Epithelial cell of esophagus (primary cell): ENCODE results near the gene DCN.

Source experiments
- DNase-seq: peaks from one replicate; pipeline ENCODE4 v3.0.0; 2010; ENCODE audit warnings: low read depth
- H3K4me3 ChIP-seq: 2 replicates; pipeline ENCODE4 v1.5.1; 2011; ENCODE audit warnings: mild to moderate bottlenecking, low read length, control low read depth
- TF ChIP-seq, protein P1 (sequence below): IDR thresholded peaks from 2 replicates; pipeline ENCODE4 v1.5.1; 2011; ENCODE audit warnings: low read depth, mild to moderate bottlenecking, low read length, control low read depth, inconsistent platforms; ENCODE audit not compliant: insufficient read depth; ENCODE audit errors: missing control alignments

The DCN gene

DNA sequence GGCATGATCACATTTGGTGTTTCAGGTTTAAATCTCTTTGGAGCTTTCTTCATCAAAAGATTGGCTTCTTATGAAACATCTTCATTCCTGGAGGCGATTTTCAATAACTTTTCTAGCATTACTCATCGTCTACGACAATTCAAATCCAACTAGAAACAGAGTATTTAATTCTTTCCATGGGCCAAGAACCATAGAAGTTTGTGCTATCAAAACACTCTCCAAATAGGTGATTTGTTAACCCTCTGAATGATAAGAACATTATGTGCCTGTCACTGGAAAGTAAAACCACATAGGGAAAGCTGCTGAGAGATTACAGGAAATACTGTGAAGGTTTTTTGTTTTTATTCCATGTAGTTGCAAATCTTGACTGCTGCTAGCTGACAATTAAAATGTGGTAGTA lies 6.9 kb upstream of the DCN start:
- TF ChIP-seq, protein P1, sequence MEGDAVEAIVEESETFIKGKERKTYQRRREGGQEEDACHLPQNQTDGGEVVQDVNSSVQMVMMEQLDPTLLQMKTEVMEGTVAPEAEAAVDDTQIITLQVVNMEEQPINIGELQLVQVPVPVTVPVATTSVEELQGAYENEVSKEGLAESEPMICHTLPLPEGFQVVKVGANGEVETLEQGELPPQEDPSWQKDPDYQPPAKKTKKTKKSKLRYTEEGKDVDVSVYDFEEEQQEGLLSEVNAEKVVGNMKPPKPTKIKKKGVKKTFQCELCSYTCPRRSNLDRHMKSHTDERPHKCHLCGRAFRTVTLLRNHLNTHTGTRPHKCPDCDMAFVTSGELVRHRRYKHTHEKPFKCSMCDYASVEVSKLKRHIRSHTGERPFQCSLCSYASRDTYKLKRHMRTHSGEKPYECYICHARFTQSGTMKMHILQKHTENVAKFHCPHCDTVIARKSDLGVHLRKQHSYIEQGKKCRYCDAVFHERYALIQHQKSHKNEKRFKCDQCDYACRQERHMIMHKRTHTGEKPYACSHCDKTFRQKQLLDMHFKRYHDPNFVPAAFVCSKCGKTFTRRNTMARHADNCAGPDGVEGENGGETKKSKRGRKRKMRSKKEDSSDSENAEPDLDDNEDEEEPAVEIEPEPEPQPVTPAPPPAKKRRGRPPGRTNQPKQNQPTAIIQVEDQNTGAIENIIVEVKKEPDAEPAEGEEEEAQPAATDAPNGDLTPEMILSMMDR: no peak
- no peak overlapping the region for H3K4me3 ChIP-seq
- DNase-seq: peak; percentile 48

DNA sequence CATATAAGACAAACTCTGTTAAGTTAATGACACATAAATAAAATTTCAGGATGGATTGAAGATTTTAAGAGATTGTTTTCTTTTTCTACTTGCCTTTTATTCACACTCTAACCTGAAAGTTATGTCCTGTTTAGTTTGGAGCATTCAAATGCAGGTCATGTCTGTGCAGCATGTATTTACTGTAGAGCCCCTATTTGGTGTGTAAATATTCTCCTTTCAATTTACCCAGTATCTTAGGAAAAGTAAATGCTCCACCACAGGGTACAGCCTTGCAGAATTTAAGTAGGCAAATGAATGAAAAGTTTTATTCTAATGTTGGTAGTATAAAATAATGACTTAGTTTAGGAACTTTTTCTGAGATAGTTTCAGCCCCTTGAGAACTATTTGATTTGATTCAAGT lies 6.2 kb upstream of the DCN start:
- H3K4me3 ChIP-seq: no peak overlapping the region
- TF ChIP-seq, protein P1: no peak
- DNase-seq: no peak

DNA sequence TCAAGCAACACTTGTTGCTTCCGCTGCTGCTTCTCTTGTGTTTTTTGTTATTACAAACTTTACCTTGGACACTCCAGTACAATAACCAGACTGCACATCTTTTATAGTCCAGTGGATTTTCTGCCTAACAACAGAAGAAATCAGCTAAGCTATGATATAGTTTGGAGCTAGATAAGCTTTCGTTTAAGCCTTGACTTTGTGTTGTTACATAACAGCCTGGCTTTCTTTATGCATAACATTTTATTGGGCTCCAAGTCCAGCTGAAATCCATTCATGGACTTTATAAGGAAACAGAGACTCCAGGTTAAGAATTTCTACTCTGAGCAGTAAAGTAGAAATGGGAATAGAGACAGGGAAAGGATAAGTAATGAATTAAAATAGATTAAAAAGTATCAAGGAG lies 3.5 kb upstream of the DCN start:
- no peak overlapping the region for H3K4me3 ChIP-seq
- DNase-seq: no peak
- TF ChIP-seq, protein P1: no peak

DNA sequence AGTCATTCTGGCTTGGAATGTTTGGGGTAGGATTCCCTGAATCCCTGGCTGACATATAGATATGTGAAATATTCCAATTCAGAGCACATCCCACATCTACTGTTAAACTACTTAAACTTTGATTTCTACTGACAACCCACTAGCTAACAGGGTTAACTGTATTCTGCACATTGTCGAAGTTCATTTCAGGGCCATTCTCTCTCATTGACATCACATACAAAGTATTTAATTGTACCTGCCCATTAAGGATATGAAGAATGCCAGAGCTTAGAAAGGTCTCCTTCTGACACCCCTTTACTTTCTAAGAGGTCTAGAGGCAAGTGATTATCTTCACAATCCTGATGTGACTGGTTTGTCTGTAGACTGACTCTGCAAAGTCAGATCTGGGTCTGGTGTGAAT lies 2.8 kb upstream of the DCN start:
- TF ChIP-seq, protein P1: no peak
- no peak overlapping the region for H3K4me3 ChIP-seq
- DNase-seq: no peak

DNA sequence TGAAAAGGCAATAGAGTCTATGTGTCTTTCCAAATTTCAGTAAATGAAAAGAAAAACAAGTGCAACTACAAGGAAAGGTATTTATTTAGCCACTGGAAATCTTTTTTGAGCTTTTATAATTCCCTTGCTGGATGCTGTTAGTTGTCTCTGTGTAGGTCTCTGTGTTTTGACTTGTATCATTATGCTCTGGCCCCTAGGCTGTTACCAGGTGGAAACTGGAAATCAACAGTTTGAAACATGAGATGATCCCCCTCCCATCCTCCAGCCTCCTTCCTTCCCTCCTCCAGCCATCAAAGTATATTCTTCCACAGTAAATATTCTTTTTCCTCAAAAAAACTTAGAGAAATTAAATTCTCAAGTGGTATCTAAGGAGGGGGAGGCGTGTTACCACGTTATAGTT lies 934 bp upstream of the DCN start:
- no peak overlapping the region for H3K4me3 ChIP-seq
- TF ChIP-seq, protein P1: no peak
- no peak for DNase-seq

DNA sequence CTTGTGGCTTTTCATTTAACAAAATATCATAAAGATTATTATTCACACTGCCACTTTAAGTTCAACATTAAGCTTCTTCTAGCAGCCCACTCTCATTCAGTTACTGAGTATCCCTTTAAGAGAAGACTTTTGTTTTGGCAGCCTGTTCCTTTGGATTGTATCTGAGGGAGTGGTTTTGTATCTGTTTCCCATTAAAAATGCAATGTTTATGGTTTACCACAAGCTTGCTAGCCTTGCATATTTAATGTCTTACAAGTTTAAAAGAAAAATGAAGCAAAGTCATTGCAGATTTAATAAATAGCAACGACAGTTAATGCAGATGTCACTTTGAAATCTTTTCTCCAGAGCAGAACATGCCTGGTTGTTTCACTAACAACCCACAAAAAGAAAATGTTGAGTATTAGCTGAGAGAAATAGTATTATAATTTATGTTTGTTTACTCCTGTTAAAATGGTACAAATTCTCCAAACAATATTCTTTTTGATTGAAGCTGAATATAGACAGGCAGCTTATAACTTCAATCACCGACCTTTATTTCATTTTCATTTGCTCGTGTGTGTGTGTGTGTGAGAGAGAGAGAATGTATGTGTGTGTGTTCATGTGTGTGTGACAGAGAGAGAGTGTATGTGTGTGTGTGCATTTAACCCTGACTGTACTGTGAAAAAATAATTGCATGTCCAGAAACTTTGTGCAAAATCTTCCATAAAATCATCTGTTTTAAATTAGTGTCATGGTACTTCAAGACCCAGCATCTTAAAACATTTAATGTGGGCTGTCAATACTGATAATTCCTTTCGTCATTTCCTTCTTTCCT lies 1.8 kb downstream of the DCN start:
- TF ChIP-seq, protein P1: no peak
- H3K4me3 ChIP-seq: no peak overlapping the region

More for the DNA sequence above, 1.8 kb downstream of the DCN start:
- DNase-seq: no peak
